ENCODE measurements around the gene HIPK2.

GRCh38 chr7:139825666-139826290 lies 48.0 kb upstream of the HIPK2 start:
- no peak for TF ChIP-seq CTCF (conservative IDR thresholded peaks at IDR 0.05; ENCODE audit: low read depth, low read length)
- TF ChIP-seq EZH2 (IDR thresholded peaks at IDR 0.05; ENCODE audit: borderline replicate concordance, low read depth, low read length, poor library complexity, severe bottlenecking), result no peak
